Neural cell (in vitro differentiated cells): Measurements from ENCODE around the gene CD2. TPM values are rescaled to one million over a fixed set of nuclear protein-coding genes. Genes with fewer than 3 reads are reported as not detected.

Source experiments
- H2AFZ ChIP-seq: fragments of 200-600, 300-800 bp; sonication (generic), shearing (Covaris generic); 2 replicates; pipeline ENCODE4 v1.6.0; 2014; ENCODE audit warnings: low read depth, mild to moderate bottlenecking, antibody characterized with exemption, low read length, moderate library complexity
- H3F3A ChIP-seq: fragments of 200-600 bp; shearing (Covaris generic); 2 replicates; pipeline ENCODE4 v1.6.1; 2016; ENCODE audit warnings: mild to moderate bottlenecking, moderate library complexity, mixed read lengths, antibody characterized with exemption, low read length; ENCODE audit not compliant: insufficient read depth, poor library complexity, severe bottlenecking
- H3K27ac ChIP-seq: fragments of 200-600, 300-800 bp; sonication (generic), shearing (Covaris generic); 2 replicates; pipeline ENCODE4 v1.5.1; 2014; ENCODE audit warnings: mild to moderate bottlenecking, low read length, moderate library complexity
- H3K27me3 ChIP-seq: fragments of 300-800, 200-600 bp; sonication (generic), shearing (Covaris generic); 2 replicates; pipeline ENCODE4 v1.6.0; 2014; ENCODE audit warnings: mild to moderate bottlenecking, low read depth, low read length, moderate library complexity; ENCODE audit not compliant: insufficient read depth
- H3K36me3 ChIP-seq: fragments of 300-800, 200-600 bp; sonication (generic), shearing (Covaris generic); 2 replicates; pipeline ENCODE4 v1.5.1; 2014; ENCODE audit warnings: mild to moderate bottlenecking, antibody characterized with exemption, low read length, moderate library complexity; ENCODE audit not compliant: insufficient read depth
- H3K4me2 ChIP-seq: fragments of 300-800, 200-600 bp; sonication (generic), shearing (Covaris generic); 2 replicates; pipeline ENCODE4 v1.6.0; 2014; ENCODE audit warnings: mild to moderate bottlenecking, low read length
- H3K4me3 ChIP-seq: fragments of 300-800, 200-600 bp; sonication (generic), shearing (Covaris generic); 2 replicates; pipeline ENCODE4 v1.5.1; 2014; ENCODE audit warnings: mild to moderate bottlenecking, low read length, moderate library complexity
- H3K79me2 ChIP-seq: fragments of 200-600 bp; shearing (Covaris generic); replicated peaks from 2 replicates; pipeline ENCODE4 v1.6.0; 2014; ENCODE audit warnings: mild to moderate bottlenecking, low read length, moderate library complexity; ENCODE audit not compliant: insufficient read depth
- H3K9ac ChIP-seq: fragments of 300-800, 200-600 bp; sonication (generic), shearing (Covaris generic); 2 replicates; pipeline ENCODE4 v1.6.1; 2016; ENCODE audit warnings: mild to moderate bottlenecking, low read length, mixed read lengths
- H3K9me2 ChIP-seq: fragments of 200-600 bp; shearing (Covaris generic); 2 replicates; pipeline ENCODE4 v1.6.1; 2016; ENCODE audit warnings: mild to moderate bottlenecking, low read length, mixed read lengths; ENCODE audit not compliant: insufficient read depth
- H3K9me3 ChIP-seq: fragments of 200-600, 300-800 bp; sonication (generic), shearing (Covaris generic); 2 replicates; pipeline ENCODE4 v1.6.1; 2016; ENCODE audit warnings: mild to moderate bottlenecking, mixed run types, low read length, moderate library complexity, mixed read lengths
- H4K20me1 ChIP-seq: fragments of 200-600 bp; shearing (Covaris generic); 2 replicates; pipeline ENCODE4 v1.6.1; 2016; ENCODE audit warnings: mild to moderate bottlenecking, mixed run types; ENCODE audit not compliant: insufficient read depth
- EP300 ChIP-seq: fragments of 450-650 bp; conservative IDR thresholded peaks from 2 replicates; pipeline ENCODE4 v1.6.1; 2014; ENCODE audit warnings: antibody characterized with exemption, mild to moderate bottlenecking, moderate library complexity; ENCODE audit not compliant: poor library complexity, severe bottlenecking
- EZH2 ChIP-seq: fragments of 200-600, 300-800 bp; shearing (Covaris generic), sonication (generic); IDR thresholded peaks from 2 replicates; pipeline ENCODE4 v1.6.1; 2014; ENCODE audit warnings: antibody characterized with exemption, low read length, borderline replicate concordance, mild to moderate bottlenecking; ENCODE audit not compliant: insufficient read depth, poor library complexity, severe bottlenecking
- MXI1 ChIP-seq: fragments of 450-650 bp; conservative IDR thresholded peaks from 2 replicates; pipeline ENCODE4 v1.6.1; 2014; ENCODE audit warnings: antibody characterized with exemption, mild to moderate bottlenecking; ENCODE audit not compliant: poor library complexity, severe bottlenecking
- POLR2AphosphoS5 ChIP-seq: IDR thresholded peaks from 2 replicates; pipeline ENCODE4 v1.6.1; 2012
- RAD21 ChIP-seq: fragments of 450-650 bp; conservative IDR thresholded peaks from 2 replicates; pipeline ENCODE4 v1.6.1; 2014; ENCODE audit warnings: antibody characterized with exemption, mild to moderate bottlenecking, moderate library complexity
- SMC3 ChIP-seq: fragments of 450-650 bp; conservative IDR thresholded peaks from 2 replicates; pipeline ENCODE4 v1.6.1; 2014; ENCODE audit warnings: antibody characterized with exemption, mild to moderate bottlenecking, moderate library complexity; ENCODE audit not compliant: poor library complexity
- TAF1 ChIP-seq: IDR thresholded peaks from 2 replicates; pipeline ENCODE4 v1.6.1; 2012; ENCODE audit warnings: low read depth
- polyA plus RNA-seq: library from polyadenylated mRNA; depleted of rRNA; stranded (reverse); fragments of >200 nt; gene quantifications from 2 replicates; pipeline ENCODE4 v1.2.3, GENCODE V29; 2014
- TF ChIP-seq, protein P1 (sequence below): fragments of 450-650 bp; IDR thresholded peaks from 2 replicates; pipeline ENCODE4 v1.5.1; 2014; ENCODE audit warnings: antibody characterized with exemption, mild to moderate bottlenecking, moderate library complexity; ENCODE audit not compliant: poor library complexity, severe bottlenecking
- TF ChIP-seq, protein P2 (sequence below): IDR thresholded peaks from 2 replicates; pipeline ENCODE4 v1.6.1; 2012; ENCODE audit warnings: borderline replicate concordance

CD2 gene
- polyA plus RNA-seq, 1 donor from 2014 or later = not detected

DNA sequence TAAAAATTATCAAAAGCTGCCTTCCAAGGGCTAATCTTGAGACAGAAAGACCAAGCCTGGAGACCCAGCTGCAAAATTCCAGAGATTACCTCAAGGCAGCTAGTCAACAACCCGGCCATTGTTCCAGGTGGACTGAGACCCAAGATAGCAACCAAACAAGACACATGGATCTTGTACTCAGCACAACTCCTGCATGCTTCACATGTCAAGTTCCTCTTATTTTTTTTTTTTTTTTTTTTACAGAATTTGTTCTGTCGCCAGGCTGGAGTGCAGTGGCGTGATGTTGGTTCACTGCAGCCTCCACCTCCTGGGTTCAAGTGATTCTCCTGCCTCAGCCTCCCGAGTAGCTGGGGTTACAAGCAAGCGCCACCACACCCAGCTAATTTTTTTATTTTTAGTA, 40.1 kb downstream of the CD2 start:
- Histone ChIP-seq H3K9me3 (no peaks in the 10 kb centered on the region), H3K27ac (no peak overlapping the region), H3K4me2 (no peak overlapping the region), H2AFZ (no peak overlapping the region), H3K9me2 (no peaks in the 10 kb centered on the region), H3K27me3 (no peaks in the 10 kb centered on the region), H3K79me2 (no peaks in the 10 kb centered on the region), H3K4me3 (no peak overlapping the region), H3K9ac (no peak overlapping the region), H4K20me1 (no peaks in the 10 kb centered on the region), H3F3A (no peaks in the 10 kb centered on the region), H3K36me3 (no peaks in the 10 kb centered on the region)
- no peak for TF ChIP-seq EP300

DNA sequence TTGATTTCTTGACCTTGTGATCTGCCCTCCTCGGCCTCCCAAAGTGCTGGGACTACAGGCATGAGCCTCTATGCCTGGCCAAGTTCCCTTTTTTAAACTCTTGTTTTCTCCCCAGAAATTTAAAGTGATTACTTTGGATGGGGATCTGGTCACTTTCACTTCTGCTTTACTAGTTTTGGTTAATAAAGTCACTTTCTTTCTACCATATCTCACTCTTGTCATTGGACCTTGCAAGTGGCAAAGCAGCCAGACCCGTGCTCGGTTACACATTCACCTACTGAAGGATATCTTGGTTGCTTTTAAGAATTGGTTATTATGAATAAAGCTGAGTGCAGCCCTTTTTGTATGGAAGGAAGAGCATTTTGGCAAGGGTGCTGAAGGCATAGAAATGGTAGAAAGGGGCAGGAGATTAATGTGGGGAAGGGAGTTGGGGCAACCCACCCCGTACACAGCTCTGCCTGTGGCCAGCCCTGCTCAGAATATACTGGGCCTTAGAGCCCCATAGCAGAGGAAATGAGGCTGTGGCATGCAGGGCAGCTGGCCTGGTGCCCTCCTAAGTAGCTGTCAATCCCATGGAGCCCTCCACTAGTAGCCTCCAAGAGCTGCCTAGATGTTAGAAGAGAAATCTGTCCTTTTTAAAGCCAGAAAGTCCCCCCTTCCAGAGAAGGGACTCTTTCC, 40.7 kb downstream of the CD2 start:
- TF ChIP-seq SMC3 (no peak), TAF1 (no peak), RAD21 (no peak), MXI1 (no peak), POLR2AphosphoS5 (no peak), EZH2 (no peak), EP300 (no peak)
- TF ChIP-seq, protein P1, sequence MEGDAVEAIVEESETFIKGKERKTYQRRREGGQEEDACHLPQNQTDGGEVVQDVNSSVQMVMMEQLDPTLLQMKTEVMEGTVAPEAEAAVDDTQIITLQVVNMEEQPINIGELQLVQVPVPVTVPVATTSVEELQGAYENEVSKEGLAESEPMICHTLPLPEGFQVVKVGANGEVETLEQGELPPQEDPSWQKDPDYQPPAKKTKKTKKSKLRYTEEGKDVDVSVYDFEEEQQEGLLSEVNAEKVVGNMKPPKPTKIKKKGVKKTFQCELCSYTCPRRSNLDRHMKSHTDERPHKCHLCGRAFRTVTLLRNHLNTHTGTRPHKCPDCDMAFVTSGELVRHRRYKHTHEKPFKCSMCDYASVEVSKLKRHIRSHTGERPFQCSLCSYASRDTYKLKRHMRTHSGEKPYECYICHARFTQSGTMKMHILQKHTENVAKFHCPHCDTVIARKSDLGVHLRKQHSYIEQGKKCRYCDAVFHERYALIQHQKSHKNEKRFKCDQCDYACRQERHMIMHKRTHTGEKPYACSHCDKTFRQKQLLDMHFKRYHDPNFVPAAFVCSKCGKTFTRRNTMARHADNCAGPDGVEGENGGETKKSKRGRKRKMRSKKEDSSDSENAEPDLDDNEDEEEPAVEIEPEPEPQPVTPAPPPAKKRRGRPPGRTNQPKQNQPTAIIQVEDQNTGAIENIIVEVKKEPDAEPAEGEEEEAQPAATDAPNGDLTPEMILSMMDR = no peak
- TF ChIP-seq, protein P2, sequence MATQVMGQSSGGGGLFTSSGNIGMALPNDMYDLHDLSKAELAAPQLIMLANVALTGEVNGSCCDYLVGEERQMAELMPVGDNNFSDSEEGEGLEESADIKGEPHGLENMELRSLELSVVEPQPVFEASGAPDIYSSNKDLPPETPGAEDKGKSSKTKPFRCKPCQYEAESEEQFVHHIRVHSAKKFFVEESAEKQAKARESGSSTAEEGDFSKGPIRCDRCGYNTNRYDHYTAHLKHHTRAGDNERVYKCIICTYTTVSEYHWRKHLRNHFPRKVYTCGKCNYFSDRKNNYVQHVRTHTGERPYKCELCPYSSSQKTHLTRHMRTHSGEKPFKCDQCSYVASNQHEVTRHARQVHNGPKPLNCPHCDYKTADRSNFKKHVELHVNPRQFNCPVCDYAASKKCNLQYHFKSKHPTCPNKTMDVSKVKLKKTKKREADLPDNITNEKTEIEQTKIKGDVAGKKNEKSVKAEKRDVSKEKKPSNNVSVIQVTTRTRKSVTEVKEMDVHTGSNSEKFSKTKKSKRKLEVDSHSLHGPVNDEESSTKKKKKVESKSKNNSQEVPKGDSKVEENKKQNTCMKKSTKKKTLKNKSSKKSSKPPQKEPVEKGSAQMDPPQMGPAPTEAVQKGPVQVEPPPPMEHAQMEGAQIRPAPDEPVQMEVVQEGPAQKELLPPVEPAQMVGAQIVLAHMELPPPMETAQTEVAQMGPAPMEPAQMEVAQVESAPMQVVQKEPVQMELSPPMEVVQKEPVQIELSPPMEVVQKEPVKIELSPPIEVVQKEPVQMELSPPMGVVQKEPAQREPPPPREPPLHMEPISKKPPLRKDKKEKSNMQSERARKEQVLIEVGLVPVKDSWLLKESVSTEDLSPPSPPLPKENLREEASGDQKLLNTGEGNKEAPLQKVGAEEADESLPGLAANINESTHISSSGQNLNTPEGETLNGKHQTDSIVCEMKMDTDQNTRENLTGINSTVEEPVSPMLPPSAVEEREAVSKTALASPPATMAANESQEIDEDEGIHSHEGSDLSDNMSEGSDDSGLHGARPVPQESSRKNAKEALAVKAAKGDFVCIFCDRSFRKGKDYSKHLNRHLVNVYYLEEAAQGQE = no peak
- Histone ChIP-seq H3K9me3 (no peaks in the 10 kb centered on the region), H2AFZ (no peak overlapping the region), H3K9ac (no peak overlapping the region), H3K36me3 (no peaks in the 10 kb centered on the region), H4K20me1 (no peaks in the 10 kb centered on the region), H3K27ac (no peak overlapping the region), H3K9me2 (no peaks in the 10 kb centered on the region), H3K4me3 (no peak overlapping the region), H3F3A (no peaks in the 10 kb centered on the region), H3K79me2 (no peaks in the 10 kb centered on the region), H3K27me3 (no peaks in the 10 kb centered on the region), H3K4me2 (no peak overlapping the region)

DNA sequence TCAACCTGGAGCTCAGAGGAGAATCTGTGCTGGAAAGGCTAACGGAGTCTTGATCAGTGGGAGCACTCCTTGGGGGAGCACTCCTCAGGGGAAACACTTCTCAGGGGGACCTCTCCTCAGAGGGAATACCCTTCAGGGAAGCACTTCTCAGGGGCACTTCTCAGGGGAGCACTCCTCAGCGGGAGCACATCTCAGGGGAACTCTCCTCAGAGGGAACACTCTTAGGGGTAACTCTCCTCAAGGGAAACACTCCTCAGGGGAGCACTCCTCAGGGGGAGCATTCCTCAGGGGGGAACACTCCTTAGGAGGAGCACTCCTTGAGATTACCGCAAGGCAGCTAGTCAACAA, 41.2 kb downstream of the CD2 start:
- TF ChIP-seq, protein P2 = no peak
- TF ChIP-seq TAF1 = no peak
- no peak for TF ChIP-seq RAD21
- no peak for TF ChIP-seq EP300
- TF ChIP-seq SMC3 = no peak
- TF ChIP-seq MXI1 = no peak
- TF ChIP-seq, protein P1 = no peak
- TF ChIP-seq POLR2AphosphoS5 = no peak
- Histone ChIP-seq H3K4me2 (no peak overlapping the region), H3K27me3 (no peaks in the 10 kb centered on the region), H3K9me2 (no peaks in the 10 kb centered on the region), H3K9me3 (no peaks in the 10 kb centered on the region), H4K20me1 (no peaks in the 10 kb centered on the region), H2AFZ (no peak overlapping the region), H3K79me2 (no peaks in the 10 kb centered on the region), H3K9ac (no peak overlapping the region), H3K4me3 (no peak overlapping the region), H3F3A (no peaks in the 10 kb centered on the region), H3K27ac (no peak overlapping the region), H3K36me3 (no peaks in the 10 kb centered on the region)
